Suppressor macrophage (primary cell): ENCODE results near the gene YBX2.
A peak's percentile ranks its signal among the peaks of the same experiment; 100 is the strongest.
"Not testable (repeated sequence)": the region's sequence is repeated elsewhere in the genome, so short reads cannot be mapped to it uniquely, and the experiment has no call there.

Experiments
- DNase-seq, 4 experiments: peaks; one replicate each; pipeline ENCODE4 v3.0.0-alpha.2; 2020 to 2022
- total RNA-seq, 17 experiments: gene quantifications; one replicate each; lab custom pipeline; 2026; ENCODE audit warnings: mixed read lengths in 6 of 17, inconsistent platforms in 3 of 17; lab: John Stamatoyannopoulos, UW

The YBX2 gene
- total RNA-seq: 0 to 2.1 (median 0) reads per million in 17 experiments

DNA sequence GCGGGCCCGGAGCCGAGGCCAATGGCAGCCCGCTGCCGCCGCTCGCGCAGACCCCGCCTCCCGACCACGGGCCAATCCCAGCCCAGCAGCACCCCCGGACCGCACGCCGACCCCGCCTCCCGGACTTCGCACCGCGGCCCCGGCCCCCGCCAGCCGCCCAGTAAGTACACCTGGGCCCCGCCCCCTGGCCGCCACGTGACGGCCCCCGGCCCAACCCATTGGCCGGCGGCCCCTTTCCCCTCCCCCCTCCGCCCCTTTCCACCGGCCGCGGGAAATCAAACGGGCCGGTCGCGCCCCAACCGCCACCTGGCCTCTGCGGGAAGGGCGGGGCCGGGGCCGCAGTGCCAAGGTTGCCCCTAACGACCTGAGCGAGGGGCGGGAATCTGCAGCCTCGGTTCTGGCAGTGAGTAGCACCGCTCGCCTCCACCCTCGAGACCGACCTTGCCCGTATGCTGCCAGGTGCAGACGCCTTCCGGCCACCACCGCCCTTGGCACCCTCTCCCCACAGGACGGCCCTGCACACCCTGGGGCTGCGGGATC is at the start of gene YBX2:
Gene YBX2 (minus strand): TSS at position 26 of the 540 bp plus-strand sequence. CDS start 139 bp downstream, outside the sequence.
- DNase-seq: peak; percentile 24 to 66 (median 43)

DNA sequence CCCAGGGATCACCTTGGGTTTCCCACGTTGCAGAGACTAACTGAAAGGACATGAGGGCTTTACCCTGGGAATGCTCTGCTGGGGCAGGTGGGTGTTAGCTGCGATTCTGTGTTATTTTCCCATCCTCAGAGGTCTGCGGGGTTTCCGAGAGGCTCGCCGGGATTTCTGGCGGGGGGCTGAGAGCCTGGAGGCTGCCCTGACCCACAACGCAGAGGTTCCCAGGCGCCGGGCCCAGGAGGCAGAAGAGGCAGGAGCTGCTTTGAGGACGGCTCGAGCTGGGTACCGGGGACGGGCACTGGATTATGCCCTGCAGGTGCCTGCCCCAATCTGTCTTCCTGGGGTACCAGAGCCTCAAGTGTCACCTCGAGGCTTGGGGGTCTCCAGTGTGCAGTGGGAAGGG is 48.8 kb upstream of the YBX2 start:
- DNase-seq: no peak

DNA sequence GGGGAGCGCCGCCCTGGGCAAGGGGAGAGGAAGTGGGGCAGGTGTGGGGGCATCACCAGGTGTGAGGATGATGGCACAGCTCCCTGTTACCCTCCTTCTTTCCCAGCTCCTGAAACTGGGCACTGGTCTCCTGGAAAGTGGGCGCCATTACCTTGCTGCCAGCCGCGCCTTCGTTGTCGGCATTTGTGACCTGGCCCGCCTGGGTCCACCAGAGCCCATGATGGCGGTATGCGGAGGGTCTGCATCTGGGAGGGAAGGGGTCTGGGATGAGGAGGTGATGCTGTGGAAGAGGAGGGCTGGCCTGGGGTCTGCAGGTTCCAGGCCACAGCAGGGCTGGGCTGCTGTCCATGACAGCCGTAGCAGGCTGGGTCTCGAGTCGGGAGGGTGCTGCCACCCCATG is 47.4 kb upstream of the YBX2 start:
- DNase-seq: no peak

DNA sequence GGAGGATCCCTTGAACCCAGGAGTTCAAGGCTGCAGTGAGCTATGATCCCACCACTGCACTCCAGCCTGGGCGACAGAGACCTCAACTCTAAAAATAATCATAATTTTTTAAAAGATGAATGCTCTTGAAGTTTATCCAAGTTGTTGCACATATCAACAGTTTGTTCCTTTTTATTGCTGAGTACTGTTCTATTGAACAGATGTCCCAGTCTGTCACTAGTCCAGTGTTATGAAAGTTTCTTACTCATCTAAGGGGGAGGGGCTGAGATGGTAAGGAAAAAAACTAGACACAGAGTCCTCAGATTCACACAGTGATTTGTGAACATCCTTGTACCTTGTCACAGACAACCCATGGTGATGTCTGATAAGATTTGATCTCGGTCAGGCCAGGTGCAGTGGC is 45.7 kb upstream of the YBX2 start:
- peak in 3 of 4 experiments; percentile 24 to 60 (median 43) for DNase-seq

DNA sequence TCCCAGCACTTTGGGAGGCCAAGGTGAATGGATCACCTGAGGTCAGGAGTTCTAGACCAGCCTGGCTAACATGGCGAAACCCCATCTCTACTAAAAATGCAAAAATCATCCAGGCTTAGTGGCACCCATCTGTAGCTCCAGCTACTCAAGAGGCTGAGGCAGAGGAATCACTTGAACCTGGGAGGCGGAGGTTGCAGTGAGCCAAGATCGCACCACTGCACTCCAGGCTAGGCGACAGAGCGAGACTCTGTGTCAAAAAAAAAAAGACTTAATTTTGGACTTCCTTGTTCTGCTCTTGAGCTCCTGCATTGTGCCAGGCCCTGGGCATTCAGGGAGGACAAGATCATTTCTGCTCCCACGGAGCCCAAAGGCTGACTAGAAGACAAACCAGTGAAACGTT is 43.2 kb upstream of the YBX2 start:
- not testable (repeated sequence) for DNase-seq

DNA sequence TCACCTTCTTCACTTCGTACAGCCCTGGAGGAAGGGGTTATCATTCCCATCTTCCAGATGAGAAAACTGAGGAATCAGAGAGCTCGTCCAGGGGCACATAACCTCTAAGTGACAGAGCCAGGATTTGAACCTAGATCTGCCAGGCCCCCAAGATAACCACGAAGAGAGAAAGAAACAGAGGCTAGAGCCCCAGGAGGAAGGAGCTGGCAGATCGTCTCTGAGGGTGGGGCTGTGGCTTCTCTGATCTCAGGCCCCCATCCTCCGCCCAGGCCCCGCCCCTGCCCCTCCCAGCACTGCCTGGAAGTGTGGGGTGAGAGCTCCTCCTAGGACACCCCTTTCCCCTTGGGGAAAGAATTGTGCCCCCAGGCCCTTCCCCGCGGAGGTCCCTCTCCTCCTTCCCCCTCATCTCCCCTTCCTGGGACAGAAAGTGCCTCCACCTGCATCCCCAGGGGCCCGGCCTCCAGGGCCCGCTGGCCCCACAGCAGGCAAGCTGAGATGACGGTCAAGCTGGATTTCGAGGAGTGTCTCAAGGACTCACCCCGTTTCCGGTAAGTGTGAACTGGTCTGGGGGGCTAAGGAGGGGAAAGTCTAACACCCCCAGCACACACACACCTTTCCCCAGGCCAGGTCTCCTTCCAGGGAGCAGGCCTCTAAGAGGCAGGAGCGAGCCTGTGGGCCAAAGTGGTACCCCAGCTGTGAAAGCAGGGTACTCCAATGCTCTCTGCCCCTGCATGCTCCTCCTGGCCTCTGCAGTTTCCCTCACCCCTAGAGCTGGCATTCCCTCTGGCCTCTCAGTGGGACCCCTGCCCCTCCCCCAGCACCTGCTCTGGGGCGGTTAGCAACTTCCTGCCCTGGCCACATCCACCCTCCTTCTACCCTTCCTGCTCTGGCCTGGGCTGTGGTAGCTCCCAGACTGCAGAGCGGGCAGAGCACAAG is 42.1 kb upstream of the YBX2 start, which contains the start of gene ACAP1:
Gene ACAP1 (plus strand): TSS at position 290 of the 936 bp plus-strand sequence. CDS start 206 bp downstream, at position 496.
- peak in 3 of 4 experiments; percentile 22 to 71 (median 57) for DNase-seq

DNA sequence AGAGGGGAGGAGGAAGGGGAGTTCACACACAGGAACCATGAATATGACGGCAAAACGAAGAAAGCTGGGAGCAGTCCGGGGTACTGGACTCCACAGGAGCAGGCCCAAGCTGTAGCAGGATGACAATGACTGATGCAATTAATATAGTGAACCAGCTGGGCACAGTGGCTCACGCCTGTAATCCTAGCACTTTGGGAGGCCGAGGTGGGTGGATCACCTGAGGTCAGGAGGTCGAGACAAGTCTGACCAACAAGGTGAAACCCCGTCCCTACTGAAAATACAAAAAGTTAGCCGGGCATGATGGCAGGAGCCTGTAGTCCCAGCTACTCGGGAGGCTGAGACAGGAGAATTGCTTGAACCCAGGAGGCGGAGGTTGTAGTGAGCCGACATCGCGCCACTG is 41.3 kb upstream of the YBX2 start:
- not testable (repeated sequence) for DNase-seq

DNA sequence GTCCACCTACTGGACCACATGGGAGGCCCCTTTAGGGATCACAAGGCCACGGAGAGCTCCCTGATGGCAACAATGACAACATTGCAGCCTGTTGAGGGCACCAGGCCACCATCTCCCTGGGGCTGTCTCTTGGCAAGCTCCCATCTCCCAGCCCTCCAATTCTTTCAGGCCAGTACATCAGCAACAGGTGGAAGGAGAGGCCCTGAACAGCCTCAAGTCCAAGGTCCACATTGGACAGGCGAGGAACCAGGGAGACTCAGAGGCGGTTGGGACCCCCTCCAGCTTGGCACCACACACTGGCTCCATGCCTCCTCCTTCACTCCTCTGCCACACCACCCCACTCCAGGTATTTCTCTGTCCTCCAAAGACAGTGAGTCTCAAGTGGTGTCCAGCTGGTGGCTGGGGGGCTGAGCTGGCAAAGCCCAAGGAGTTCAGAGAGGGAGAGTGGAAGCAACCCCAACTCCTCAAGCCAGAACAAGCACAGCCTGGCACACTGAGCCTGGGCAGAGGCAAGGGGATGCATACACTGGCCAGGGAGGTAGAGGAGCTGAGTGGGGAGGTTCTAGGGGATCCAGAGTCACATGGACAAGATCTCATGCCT is 40.6 kb upstream of the YBX2 start:
- no peak for DNase-seq

DNA sequence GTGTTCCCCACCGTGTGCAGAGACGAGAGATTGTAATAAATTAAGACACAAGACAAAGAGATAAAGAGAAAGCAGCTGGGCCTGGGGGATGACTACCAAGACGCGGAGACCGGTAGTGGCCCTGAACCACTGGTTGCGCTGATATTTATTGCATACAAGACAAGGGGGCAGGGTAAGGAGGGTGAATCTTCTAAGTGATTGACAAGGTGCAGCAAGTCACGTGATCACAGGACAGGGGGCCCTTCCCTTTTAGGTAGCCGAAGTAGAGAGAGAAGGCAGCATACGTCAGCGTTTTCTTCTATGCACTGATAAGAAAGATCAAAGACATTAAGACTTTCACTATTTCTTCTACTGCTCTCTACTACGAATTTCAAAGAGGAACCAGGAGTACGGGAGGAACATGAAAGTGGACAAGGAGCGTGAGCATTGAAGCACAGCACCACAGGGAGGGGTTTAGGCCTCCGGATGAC is 38.2 kb upstream of the YBX2 start:
- DNase-seq: not testable (repeated sequence)

DNA sequence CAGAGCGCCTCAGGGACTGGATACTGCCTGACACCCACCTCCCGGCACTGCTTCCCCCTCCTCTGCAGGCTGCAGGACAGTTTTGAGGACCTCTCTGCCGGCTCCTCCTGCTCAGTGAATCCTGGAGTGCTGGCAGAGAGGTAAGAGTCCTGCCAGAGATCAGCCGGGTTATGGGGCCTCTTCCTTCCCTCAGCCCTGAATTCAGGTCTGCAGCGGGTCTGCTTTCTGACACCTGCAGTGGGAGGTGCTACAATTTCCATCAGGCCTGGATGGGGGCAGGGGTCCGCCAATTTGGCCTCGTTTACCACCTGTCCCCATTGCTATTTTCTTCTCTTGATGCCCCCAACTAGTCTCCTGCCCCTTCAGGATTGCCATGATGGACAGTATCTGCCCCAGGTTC is 37.7 kb upstream of the YBX2 start:
- no peak for DNase-seq

DNA sequence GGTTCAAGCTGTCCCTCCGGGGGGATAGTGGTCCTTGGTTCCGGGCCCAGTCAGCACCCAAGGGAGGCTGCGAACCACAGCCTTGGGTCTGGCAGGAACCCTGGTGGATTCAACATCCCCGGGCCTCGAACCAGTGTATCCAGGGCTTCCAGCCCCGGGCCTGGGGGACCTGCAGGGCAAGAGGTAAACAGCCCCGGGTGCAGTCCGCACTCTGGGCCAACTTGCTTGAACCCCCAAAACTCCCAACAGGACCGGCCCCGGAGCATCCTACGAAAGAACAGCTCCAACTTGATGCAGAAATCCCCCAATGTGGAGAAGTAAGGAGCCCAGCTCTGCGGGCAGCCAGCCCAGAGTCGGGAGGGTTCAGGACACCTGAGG is 36.2 kb upstream of the YBX2 start:
- DNase-seq: no peak

DNA sequence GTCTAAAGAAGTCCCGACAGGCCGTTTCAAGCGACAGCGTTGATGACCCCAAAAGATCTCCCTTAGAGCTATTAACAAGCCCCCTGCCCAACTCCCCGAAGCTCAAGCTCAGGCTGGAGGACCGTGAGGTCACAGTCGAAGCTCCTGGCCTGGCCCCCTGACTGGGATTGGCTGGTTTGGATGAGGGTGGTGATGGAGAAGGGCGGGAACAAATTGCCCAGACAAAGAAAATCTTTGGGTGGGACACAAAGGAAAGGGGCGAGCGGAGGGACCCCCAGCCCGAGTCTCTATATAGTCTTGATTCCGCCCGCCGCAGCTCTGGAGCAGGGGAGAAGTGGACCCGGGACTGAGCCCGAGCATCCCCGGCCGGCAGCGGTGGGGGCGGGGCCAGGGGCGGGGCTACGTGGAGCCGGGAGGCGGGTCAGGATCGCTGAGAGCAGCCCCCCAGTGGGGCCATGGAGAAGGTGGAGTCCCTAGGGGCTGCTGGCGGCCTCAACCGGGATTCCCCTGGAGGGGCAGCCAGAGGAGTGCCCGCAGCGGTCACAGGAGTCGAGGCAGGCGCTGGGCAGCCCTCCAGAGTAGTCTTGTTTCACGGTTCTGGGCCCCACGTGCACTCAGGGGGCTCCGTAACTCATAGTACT is 35.7 kb upstream of the YBX2 start:
- peak; percentile 65 to 85 (median 78) for DNase-seq

DNA sequence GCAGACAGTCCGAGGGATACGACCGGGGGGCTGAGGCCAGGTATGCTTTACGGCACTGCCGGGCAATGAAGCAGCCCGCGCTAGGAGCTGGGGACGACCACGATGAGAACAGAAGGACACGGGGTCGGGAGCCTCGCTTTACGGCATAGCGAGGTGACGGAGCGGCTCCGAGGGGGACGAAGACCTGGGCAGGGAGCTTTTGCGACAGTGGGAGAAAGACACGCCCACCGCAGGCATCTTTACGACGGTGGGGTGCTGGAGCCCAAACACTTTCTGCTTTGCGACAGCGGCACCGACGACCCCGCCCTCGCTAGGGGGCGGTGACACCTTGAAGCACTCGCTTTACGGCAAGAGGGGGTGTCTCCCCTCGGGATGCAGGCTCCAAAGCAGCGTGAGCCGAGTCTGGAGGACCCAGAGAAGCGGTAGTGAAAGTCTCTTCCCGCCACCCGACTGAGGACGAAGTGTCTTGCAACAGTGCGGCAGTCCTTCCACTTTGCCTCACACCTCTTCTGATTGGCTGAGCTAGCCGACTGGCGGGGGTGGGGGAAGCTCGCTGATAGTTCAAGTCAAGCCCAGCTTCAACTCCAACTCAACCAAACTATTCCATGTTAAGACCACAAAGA is 35.0 kb upstream of the YBX2 start:
- peak; percentile 98 to 100 (median 100) for DNase-seq

DNA sequence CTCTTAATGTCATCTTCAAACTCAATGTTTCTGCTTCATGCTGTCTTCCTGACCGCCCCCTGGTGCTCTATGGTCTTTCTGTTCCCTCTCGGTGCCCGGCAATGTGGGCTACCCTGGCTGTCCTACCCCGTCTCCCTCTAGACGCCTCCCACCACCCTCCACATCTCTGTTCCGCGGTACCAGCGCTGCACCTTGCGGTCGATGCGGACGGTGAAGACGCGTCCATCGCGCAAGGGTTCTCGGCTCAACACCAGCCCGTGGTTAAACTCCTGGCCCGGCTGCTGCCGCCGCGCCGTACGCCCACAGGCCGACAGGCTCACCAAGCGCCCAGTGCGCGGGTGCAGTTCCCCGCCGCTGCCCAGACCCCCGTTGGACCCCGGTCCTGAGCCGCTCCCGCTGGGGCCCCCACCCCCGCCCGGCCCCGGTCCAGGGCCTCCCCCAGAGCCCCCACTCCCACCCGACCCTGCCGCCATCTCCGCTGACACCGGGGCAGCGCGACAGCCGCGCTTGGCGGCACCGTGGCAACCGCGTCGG is 34.5 kb upstream of the YBX2 start, which contains the start of gene NEURL4:
Gene NEURL4 (minus strand): TSS at position 496 of the 534 bp plus-strand sequence. CDS start 23 bp downstream, at position 473.
- no peak for DNase-seq

DNA sequence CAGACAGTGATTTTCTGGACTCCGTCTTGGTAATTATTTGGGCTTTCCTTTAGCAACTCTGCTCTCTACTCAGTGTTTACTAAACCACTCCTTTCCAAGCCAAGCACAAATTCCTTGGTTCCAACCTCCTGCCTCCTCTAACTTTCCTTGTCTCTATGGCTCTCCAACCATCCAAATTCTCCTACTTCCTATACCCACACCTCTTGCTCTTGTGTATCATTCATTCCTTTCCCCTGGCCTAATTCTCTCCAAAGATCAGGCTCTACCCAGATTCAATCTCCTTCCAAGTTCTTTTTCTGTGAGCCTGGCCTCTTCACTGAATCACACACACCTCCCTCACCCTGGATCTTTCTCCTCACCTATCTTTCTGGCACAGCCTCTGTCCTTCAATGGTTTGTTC is 33.6 kb upstream of the YBX2 start:
- no peak for DNase-seq

DNA sequence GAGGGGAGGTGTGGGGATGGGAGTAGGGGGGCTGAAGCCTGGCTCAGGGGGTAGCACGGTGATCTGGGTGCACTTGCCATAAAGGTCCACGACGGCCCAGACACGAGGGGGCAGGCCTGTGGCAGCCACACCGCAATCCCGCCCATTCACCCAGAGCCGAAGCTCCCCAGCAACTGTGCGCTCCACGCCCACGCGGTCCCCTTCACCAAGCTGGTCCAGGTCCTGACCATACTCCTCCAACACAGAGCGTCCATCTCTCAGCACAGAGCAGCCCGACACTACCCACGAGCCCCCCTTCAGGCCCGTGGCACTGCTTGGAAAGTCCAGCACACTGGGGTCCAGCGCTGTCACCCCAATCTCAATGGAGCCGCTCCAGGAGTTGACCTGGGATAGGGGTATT is 33.1 kb upstream of the YBX2 start:
- no peak for DNase-seq

DNA sequence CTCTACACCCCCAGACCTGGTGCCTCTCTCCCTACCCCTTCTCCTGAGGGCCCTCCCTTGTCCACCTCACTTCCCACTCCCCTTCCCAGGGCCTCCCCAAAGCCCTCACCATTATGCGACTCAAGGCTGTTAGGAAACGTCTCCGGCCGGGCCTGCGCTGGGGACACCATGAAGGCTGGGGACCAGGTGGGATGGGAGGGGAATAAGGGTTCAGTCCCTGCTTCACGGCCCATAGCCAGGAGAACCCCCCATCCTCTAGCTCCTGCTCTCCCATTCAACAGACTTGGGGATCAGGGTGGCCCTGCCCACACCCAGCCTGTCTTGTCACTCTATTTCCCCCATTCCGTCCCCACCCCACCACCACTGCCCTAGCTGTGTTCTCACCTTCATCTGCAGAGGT is 32.6 kb upstream of the YBX2 start:
- no peak for DNase-seq

DNA sequence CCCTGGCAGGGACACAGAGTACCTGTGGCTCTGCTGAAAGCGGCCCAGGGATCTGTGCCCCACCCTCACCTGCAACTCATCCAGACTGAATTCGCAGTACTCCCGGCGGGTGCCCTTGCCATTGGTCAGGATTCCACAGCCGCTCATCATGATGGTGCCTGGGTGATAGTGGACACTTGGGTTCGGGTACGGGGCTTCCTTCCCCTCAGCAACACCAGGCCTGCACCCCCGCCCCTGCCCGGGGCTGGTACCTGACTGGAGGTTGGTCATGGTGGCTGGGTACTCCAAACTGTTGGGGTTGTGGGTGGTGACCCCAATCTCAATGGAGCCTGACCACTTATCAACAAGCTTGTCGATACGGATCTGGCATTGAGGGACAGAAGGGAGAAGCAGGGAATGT is 31.7 kb upstream of the YBX2 start:
- DNase-seq: no peak

DNA sequence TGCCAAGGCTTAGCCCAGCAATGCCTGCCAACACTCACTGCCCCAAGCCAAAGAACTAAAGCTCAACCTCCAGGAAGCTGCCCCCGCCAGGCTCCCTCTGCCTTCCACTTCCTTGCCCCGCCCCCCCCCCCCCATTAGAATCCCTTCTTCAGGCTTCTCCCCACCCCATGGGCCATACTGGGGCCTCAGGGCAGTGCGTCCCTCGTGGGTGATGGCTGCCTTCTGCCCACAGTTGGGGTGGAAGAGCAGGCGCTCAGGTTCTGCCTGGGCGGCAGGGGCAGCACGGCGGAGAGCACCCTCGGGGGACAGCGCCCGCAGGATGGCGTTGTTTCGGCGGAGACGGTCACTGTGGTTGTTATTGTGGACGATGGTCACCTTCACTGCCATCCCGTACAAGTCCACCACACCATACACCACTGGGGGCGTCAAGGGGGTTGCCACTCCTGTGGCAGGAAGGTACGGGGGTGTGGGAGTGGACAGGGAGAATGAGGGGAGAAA is 30.6 kb upstream of the YBX2 start:
- DNase-seq: no peak

DNA sequence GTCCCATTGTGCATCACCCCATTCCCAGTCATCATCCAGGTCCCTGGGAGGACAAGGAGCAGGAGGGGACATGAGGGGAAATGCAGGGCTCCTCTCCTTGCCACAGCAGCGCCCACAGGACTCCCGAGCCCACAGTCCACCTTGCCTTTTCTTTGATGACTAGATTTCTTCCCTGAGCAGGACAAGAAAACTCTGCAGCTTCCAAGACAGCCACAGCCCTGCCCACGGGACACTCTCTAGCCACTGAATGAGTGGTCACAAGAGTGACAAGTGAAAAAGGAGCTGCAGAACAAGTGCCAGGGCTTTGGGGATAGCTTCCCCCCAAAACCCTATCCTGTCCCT is 30.0 kb upstream of the YBX2 start:
- no peak for DNase-seq

DNA sequence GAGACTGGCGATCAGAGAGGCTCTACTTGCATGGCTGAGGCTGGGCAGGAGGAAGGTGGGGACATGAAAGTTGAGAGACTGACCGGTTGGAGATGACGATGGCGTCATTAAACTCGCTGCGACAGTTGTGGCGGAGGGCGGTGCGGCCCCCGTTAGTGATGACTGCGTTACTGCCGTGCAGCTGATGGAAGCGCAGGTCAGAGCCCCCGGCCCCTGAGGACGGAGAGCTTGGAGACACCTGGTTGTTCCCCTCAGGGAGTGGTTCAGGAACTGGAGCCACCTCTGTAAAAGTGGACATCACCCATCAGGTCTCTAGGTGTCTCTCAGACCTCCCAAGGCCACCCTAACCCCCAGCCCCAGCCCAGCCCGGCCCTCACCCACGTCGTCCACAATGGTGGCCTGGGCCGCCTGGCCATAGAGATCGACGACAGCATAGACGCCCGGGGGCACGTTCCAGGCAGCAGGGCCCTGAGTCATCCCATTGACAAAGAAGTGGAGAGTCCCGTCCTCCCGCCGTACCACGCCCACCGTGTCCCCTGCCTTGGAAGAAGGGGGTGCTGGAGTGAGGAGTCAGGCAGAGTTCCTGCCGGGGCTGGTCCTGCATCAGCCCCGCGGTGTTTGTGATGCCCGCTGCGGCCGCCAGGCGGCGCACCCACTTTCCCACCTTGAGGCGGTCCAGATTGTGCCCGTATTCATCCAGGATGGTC is 29.4 kb upstream of the YBX2 start:
- DNase-seq: peak; percentile 43 to 76 (median 62)
